Tibial nerve (tissue), 4 donors: ENCODE results near the gene CGNL1. TPM values are rescaled to one million over a fixed set of nuclear protein-coding genes. Genes with fewer than 3 reads are reported as not detected.

Experiments
- DNase-seq, 2 donors: peaks; one replicate each; pipeline ENCODE4 v3.0.0-alpha.2; 2019; ENCODE audit warnings: low spot score in 2 of 2
- H3K27ac ChIP-seq, 4 donors: fragments of 200-600 bp; sonication (generic) in 3 of 4; one replicate each; pipeline ENCODE4 v1.5.1; 2017 to 2019; ENCODE audit warnings: mild to moderate bottlenecking in 1 of 4
- H3K27me3 ChIP-seq, 2 donors: fragments of 200-600 bp; sonication (generic) in 1 of 2; one replicate each; pipeline versions ENCODE4 v1.5.1 to v1.6.0; 2017 to 2019
- H3K36me3 ChIP-seq, 3 donors: fragments of 200-600 bp; sonication (generic); one replicate each; pipeline ENCODE4 v1.5.1; 2018 to 2019
- H3K4me1 ChIP-seq, 4 donors: fragments of 200-600 bp; sonication (generic) in 3 of 4; one replicate each; pipeline ENCODE4 v1.5.1; 2017 to 2019
- H3K4me3 ChIP-seq, 4 donors: fragments of 200-600 bp; sonication (generic) in 3 of 4; one replicate each; pipeline ENCODE4 v1.5.1; 2017 to 2019; ENCODE audit warnings: mild to moderate bottlenecking in 1 of 4, moderate library complexity in 1 of 4
- H3K9me3 ChIP-seq, 4 donors: fragments of 200-600 bp; sonication (generic) in 3 of 4; one replicate each; pipeline ENCODE4 v1.5.1; 2017 to 2019
- EP300 ChIP-seq, 2 donors: sonication (generic); formaldehyde crosslinking; IDR thresholded peaks; one replicate each; pipeline ENCODE4 v1.6.1; 2017; ENCODE audit warnings: antibody characterized with exemption in 2 of 2, mild to moderate bottlenecking in 1 of 2
- POLR2A ChIP-seq, 2 donors: fragments of 450-650 bp; IDR thresholded peaks; one replicate each; pipeline ENCODE4 v1.6.1; 2017; ENCODE audit warnings: antibody characterized with exemption in 2 of 2, mild to moderate bottlenecking in 2 of 2, moderate library complexity in 2 of 2
- WGBS, 2 donors: methylation state at CpG; one replicate each; pipeline ENCODE4 v1.1.5; 2018; 5-methylcytosine and 5-hydroxymethylcytosine counted together
- total RNA-seq, 4 donors: library from RNA; depleted of rRNA; stranded (reverse); fragments of >200 nt; gene quantifications; one replicate each; pipeline ENCODE4 v1.1.0, GENCODE V29; 2016
- TF ChIP-seq, protein P1 (sequence below), 5 experiments: fragments of 200-600 bp in 3 of 5; fragments of 450-650 bp in 2 of 5; sonication (generic) in 3 of 5; IDR thresholded peaks; one replicate each; pipeline ENCODE4 v1.5.1; 2016 to 2019; ENCODE audit warnings: antibody characterized with exemption in 5 of 5, mild to moderate bottlenecking in 3 of 5, moderate library complexity in 2 of 5

CGNL1 gene
- total RNA-seq, 4 donors from 2014 or later: 15.9 to 36.7 (median 29.2) TPM

DNA sequence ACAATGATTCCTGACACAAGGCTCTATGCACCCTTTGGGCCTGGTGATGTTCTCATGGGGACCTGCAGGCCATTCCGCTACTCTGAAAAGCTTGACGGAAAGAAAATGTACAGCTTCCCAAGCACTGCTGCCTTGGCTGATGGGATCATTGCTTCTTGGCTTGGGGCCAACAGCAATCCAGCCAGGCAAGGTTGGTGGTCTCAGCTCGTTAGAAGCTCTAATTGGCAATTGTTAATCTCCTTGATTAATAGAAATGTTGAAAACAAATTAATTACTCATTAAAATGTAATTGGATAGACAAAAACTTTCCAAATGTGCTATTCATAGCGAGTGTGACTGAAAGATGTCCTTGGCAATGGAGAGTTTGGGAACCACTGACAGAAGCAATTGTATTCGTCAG is 199.1 kb downstream of the CGNL1 start:
- Histone ChIP-seq H3K4me1 (peaks cover 0 to 3% (median 0%) of the 10 kb centered on the region in 4 donors), H3K36me3 (no peaks in the 10 kb centered on the region), H3K27ac (no peak overlapping the region), H3K4me3 (no peak overlapping the region), H3K27me3 (no peaks in the 10 kb centered on the region), H3K9me3 (no peaks in the 10 kb centered on the region)
- WGBS, 2 donors: 80 to 81% methylated on average over 5 of the region's 5 CpGs
- TF ChIP-seq POLR2A (IDR thresholded peaks at IDR 0.05) (no peak), EP300 (IDR thresholded peaks at IDR 0.05) (no peak)
- TF ChIP-seq, protein P1, sequence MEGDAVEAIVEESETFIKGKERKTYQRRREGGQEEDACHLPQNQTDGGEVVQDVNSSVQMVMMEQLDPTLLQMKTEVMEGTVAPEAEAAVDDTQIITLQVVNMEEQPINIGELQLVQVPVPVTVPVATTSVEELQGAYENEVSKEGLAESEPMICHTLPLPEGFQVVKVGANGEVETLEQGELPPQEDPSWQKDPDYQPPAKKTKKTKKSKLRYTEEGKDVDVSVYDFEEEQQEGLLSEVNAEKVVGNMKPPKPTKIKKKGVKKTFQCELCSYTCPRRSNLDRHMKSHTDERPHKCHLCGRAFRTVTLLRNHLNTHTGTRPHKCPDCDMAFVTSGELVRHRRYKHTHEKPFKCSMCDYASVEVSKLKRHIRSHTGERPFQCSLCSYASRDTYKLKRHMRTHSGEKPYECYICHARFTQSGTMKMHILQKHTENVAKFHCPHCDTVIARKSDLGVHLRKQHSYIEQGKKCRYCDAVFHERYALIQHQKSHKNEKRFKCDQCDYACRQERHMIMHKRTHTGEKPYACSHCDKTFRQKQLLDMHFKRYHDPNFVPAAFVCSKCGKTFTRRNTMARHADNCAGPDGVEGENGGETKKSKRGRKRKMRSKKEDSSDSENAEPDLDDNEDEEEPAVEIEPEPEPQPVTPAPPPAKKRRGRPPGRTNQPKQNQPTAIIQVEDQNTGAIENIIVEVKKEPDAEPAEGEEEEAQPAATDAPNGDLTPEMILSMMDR (IDR thresholded peaks at IDR 0.05): no peak
- no peak for DNase-seq

DNA sequence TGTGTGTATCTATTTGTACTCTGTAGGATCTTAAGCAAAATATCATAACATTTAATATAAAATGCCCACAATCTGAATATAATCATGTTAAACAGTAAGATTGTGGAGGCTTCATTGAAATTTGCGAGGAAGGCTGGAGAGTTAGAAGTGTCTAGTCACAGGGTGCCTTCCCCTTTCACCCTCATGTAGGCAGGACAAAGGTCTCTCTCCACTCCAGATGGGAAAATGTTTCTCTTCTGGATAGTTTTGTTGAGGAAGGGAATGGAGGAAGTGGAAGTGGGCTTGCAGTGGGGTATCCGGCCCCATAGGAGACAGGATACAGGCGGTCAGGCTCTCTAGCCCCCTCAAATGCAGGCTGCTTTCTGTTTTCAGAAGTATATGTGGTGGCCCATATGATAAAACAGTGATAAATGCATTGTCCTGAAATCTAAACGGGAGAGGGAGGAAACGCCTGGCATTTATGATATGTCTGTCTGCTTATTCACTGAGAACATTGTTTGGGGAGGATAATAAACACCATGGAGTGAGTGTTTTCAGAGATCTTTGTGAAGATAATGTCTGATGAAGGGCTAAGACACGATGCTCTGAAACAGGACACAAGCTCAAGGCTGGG is 202.1 kb downstream of the CGNL1 start:
- Histone ChIP-seq H3K36me3 (no peaks in the 10 kb centered on the region), H3K9me3 (peaks cover 0 to 13% (median 0%) of the 10 kb centered on the region in 4 donors), H3K27me3 (no peaks in the 10 kb centered on the region), H3K4me1 (peaks cover 0 to 3% (median 0%) of the 10 kb centered on the region in 4 donors), H3K27ac (no peak overlapping the region), H3K4me3 (no peak overlapping the region)
- no peak for DNase-seq
- TF ChIP-seq EP300 (IDR thresholded peaks at IDR 0.05) (no peak), POLR2A (IDR thresholded peaks at IDR 0.05) (no peak)
- TF ChIP-seq, protein P1 (IDR thresholded peaks at IDR 0.05): no peak
- 43 to 53% methylated on average over 6 of the region's 6 CpGs for WGBS, 2 donors

DNA sequence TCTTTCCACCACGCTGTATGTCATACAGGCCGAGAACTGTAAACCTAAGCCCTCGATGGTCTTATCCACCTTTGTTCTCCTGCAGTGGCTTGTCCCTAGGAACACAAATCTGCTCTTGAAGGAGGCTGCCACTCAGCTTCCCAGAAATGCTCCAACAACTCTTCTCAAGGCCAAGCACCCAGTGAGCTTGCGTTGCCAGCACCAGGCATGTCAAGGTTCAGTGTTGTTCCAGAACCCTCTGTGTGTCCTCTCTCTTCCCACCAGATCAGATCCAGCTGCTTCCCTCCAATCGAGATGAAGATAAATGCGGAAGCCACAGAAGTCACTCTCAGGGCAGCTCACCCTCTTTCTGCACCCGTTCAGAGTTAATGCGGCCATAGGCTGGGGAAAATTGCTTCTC is 204.1 kb downstream of the CGNL1 start:
- H3K36me3 ChIP-seq: no peaks in the 10 kb centered on the region
- H3K27ac ChIP-seq: no peak overlapping the region
- DNase-seq: no peak
- WGBS, 2 donors: 85 to 96% methylated on average over 8 of the region's 8 CpGs
- H3K4me1 ChIP-seq: peaks cover 0 to 3% (median 0%) of the 10 kb centered on the region in 4 donors
- no peak overlapping the region for H3K4me3 ChIP-seq
- no peaks in the 10 kb centered on the region for H3K27me3 ChIP-seq
- H3K9me3 ChIP-seq: peaks cover 0 to 16% (median 0%) of the 10 kb centered on the region in 4 donors
- TF ChIP-seq, protein P1 (IDR thresholded peaks at IDR 0.05): no peak
- no peak for TF ChIP-seq EP300 (IDR thresholded peaks at IDR 0.05)
- no peak for TF ChIP-seq POLR2A (IDR thresholded peaks at IDR 0.05)

DNA sequence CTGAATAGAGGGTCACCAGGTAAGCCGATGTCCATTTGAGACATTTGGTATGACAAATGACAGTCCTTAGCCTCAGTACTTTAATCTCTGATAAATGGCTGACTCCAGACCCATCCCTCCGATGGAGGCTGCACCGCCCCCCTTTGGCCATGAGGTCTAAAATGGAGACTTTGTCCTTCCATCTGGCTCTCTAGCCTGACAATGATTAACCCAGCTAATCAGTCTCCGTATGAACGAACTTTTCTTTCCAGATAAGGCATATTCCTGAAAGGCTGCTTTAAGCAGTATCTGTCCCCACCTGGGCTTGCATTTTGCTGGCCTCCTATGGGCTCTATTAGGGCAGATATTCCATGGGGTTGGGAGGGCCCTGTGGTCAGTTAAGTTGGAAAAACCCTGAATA is 204.6 kb downstream of the CGNL1 start:
- no peaks in the 10 kb centered on the region for H3K27me3 ChIP-seq
- H3K4me1 ChIP-seq: peaks cover 0 to 3% (median 0%) of the 10 kb centered on the region in 4 donors
- H3K27ac ChIP-seq: no peak overlapping the region
- H3K36me3 ChIP-seq: no peaks in the 10 kb centered on the region
- H3K4me3 ChIP-seq: no peak overlapping the region
- H3K9me3 ChIP-seq: peaks cover 0 to 16% (median 0%) of the 10 kb centered on the region in 4 donors
- no peak for DNase-seq
- TF ChIP-seq, protein P1 (IDR thresholded peaks at IDR 0.05): no peak
- TF ChIP-seq POLR2A (IDR thresholded peaks at IDR 0.05) (no peak), EP300 (IDR thresholded peaks at IDR 0.05) (no peak)
- WGBS, 2 donors: 92 to 94% methylated on average over 5 of the region's 5 CpGs

DNA sequence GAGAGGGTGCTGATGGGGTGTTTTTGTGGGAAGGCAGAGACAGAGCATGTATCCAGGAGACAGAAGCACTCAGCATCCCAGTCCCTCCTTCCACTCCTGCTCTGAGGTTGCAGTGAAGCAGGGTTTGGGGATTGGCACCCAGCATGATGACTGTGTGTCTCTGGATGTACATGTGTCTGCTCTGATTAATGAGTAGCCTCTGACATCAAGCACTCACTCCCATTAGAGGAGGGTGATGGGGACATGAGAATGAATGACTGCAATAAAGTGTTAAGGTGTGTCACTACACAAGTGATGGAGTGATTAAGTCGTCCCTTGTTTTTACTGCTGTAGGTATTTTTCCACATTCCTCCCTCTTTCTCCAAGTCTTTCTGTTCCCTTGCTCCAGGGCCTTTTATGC is 205.8 kb downstream of the CGNL1 start:
- peaks cover 0 to 16% (median 0%) of the 10 kb centered on the region in 4 donors for H3K9me3 ChIP-seq
- no peak for TF ChIP-seq POLR2A (IDR thresholded peaks at IDR 0.05)
- TF ChIP-seq, protein P1 (IDR thresholded peaks at IDR 0.05): no peak

More for the DNA sequence above, 205.8 kb downstream of the CGNL1 start:
- H3K27me3 ChIP-seq: no peaks in the 10 kb centered on the region
- H3K4me1 ChIP-seq: peaks cover 0 to 3% (median 0%) of the 10 kb centered on the region in 4 donors
- DNase-seq: no peak
- H3K27ac ChIP-seq: no peak overlapping the region
- no peak overlapping the region for H3K4me3 ChIP-seq
- H3K36me3 ChIP-seq: no peaks in the 10 kb centered on the region
- 64 to 72% methylated on average over 1 of the region's 1 CpG for WGBS, 2 donors
